ENCODE data around the gene LETM1.

DNA sequence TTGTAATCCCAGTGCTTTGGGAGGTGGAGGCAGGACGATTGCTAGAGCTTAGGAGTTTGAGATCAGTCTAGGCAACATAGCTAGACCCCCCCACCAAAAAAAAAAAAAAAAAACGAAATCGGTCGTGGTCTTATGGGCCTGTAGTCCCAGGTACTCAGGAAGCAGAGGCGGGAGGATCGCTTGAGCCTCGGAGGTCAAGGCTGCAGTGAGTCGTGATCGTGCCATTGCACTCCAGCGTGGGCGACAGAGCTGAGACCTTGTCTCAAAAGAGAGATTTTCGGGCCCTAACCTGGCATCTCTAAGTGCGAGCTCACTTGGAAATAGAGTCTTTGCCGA is 7.0 kb upstream of the LETM1 start:
- TF ChIP-seq, protein P1, sequence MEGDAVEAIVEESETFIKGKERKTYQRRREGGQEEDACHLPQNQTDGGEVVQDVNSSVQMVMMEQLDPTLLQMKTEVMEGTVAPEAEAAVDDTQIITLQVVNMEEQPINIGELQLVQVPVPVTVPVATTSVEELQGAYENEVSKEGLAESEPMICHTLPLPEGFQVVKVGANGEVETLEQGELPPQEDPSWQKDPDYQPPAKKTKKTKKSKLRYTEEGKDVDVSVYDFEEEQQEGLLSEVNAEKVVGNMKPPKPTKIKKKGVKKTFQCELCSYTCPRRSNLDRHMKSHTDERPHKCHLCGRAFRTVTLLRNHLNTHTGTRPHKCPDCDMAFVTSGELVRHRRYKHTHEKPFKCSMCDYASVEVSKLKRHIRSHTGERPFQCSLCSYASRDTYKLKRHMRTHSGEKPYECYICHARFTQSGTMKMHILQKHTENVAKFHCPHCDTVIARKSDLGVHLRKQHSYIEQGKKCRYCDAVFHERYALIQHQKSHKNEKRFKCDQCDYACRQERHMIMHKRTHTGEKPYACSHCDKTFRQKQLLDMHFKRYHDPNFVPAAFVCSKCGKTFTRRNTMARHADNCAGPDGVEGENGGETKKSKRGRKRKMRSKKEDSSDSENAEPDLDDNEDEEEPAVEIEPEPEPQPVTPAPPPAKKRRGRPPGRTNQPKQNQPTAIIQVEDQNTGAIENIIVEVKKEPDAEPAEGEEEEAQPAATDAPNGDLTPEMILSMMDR (conservative IDR thresholded peaks at IDR 0.05; ENCODE audit: low read depth, low read length): no peak
- TF ChIP-seq EZH2phosphoT487 (IDR thresholded peaks at IDR 0.05; ENCODE audit: borderline replicate concordance, low read length): no peak
